ENCODE data around the gene ARHGAP44.

GRCh38 chr17:12743046-12743445, 46.3 kb upstream of the ARHGAP44 start:
- TF ChIP-seq, protein P1, sequence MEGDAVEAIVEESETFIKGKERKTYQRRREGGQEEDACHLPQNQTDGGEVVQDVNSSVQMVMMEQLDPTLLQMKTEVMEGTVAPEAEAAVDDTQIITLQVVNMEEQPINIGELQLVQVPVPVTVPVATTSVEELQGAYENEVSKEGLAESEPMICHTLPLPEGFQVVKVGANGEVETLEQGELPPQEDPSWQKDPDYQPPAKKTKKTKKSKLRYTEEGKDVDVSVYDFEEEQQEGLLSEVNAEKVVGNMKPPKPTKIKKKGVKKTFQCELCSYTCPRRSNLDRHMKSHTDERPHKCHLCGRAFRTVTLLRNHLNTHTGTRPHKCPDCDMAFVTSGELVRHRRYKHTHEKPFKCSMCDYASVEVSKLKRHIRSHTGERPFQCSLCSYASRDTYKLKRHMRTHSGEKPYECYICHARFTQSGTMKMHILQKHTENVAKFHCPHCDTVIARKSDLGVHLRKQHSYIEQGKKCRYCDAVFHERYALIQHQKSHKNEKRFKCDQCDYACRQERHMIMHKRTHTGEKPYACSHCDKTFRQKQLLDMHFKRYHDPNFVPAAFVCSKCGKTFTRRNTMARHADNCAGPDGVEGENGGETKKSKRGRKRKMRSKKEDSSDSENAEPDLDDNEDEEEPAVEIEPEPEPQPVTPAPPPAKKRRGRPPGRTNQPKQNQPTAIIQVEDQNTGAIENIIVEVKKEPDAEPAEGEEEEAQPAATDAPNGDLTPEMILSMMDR (IDR thresholded peaks at IDR 0.05): no peak
- no peak for TF ChIP-seq EZH2phosphoT487 (IDR thresholded peaks at IDR 0.05)
